Endodermal cell (in vitro differentiated cells): Measurements from ENCODE around the gene RAB1A. TPM values are rescaled to one million over a fixed set of nuclear protein-coding genes. Genes with fewer than 3 reads are reported as not detected.
"Not testable (repeated sequence)": the region's sequence is repeated elsewhere in the genome, so short reads cannot be mapped to it uniquely, and the experiment has no call there.

Experiments used
- DNase-seq: peaks from one replicate; pipeline ENCODE4 v3.0.0-alpha.2; 2017
- H3K27ac ChIP-seq: 2 replicates; pipeline ENCODE4 v1.5.1; 2013; ENCODE audit warnings: mild to moderate bottlenecking, low read depth, low read length, moderate library complexity
- H3K27me3 ChIP-seq: 2 replicates; pipeline ENCODE4 v1.6.1; 2013; ENCODE audit warnings: mild to moderate bottlenecking, low read length, moderate library complexity; ENCODE audit not compliant: insufficient read depth, control insufficient read depth, poor library complexity, severe bottlenecking
- H3K36me3 ChIP-seq: 2 replicates; pipeline ENCODE4 v1.7.0; 2013; ENCODE audit warnings: mild to moderate bottlenecking, low read length, moderate library complexity; ENCODE audit not compliant: control insufficient read depth, insufficient read depth
- H3K4me1 ChIP-seq: one replicate; pipeline ENCODE4 v1.7.0; 2013; ENCODE audit warnings: low read length; ENCODE audit not compliant: control insufficient read depth, insufficient read depth
- H3K4me3 ChIP-seq: 2 replicates; pipeline ENCODE4 v1.5.1; 2013; ENCODE audit warnings: mild to moderate bottlenecking, low read length, moderate library complexity
- H3K9ac ChIP-seq: 2 replicates; pipeline ENCODE4 v1.6.1; 2013; ENCODE audit warnings: mild to moderate bottlenecking, low read length, moderate library complexity; ENCODE audit not compliant: poor library complexity, severe bottlenecking; ENCODE audit errors: extremely low read depth
- H3K9me3 ChIP-seq: 2 replicates; pipeline ENCODE4 v1.6.1; 2013; ENCODE audit warnings: mild to moderate bottlenecking, low read length, moderate library complexity; ENCODE audit not compliant: control insufficient read depth
- H3K27ac Mint-ChIP-seq: 2 replicates; pipeline ENCODE4 v1.8.0; 2020; ENCODE audit warnings: mixed read lengths
- H3K27me3 Mint-ChIP-seq: 2 replicates; pipeline ENCODE4 v1.8.0; 2021; ENCODE audit warnings: mild to moderate bottlenecking, mixed read lengths; ENCODE audit not compliant: insufficient read depth
- H3K36me3 Mint-ChIP-seq: 2 replicates; pipeline ENCODE4 v1.8.0; 2020; ENCODE audit warnings: low read depth, mixed read lengths
- H3K4me1 Mint-ChIP-seq: 2 replicates; pipeline ENCODE4 v1.8.0; 2020; ENCODE audit warnings: mixed read lengths
- H3K4me3 Mint-ChIP-seq: 2 replicates; pipeline ENCODE4 v1.8.0; 2020; ENCODE audit warnings: mild to moderate bottlenecking, moderate library complexity, mixed read lengths
- H3K9me3 Mint-ChIP-seq: 2 replicates; pipeline ENCODE4 v1.8.0; 2020; ENCODE audit warnings: mild to moderate bottlenecking, mixed read lengths
- CTCF ChIP-seq: fragments of 200-600 bp; sonication (generic); conservative IDR thresholded peaks from 2 replicates; pipeline ENCODE4 v1.5.0; 2021; ENCODE audit warnings: antibody characterized with exemption, mild to moderate bottlenecking
- WGBS, 2 experiments: methylation state at CpG; one replicate each; pipeline versions ENCODE4 v1.1.5 to v1.1.7; 2013; ENCODE audit warnings: missing lambda C conversion rate in 2 of 2, mixed read lengths in 1 of 2; ENCODE audit not compliant: insufficient coverage in 1 of 2, insufficient read length in 1 of 2; 5-methylcytosine and 5-hydroxymethylcytosine counted together
- total RNA-seq, 2 donors: library from RNA; stranded (reverse); fragmentation: NEBNext Ultra II Directional in 1 of 2; extraction: Animal tissue kit (Norgen Biotek cat#: 25700) in 1 of 2; gene quantifications; 2 replicates in 1 of 2; 3 replicates in 1 of 2; pipeline ENCODE4 v1.2.1, GENCODE V29; 2021

Gene RAB1A
- total RNA-seq, 2 donors from 2014 or later, result 122 to 125 TPM

- Histone ChIP-seq H3K9ac (no peak overlapping the region), H3K36me3 (no peaks in the 10 kb centered on the region), H3K9me3 (no peaks in the 10 kb centered on the region), H3K27ac (no peak overlapping the region), H3K4me3 (no peak overlapping the region), H3K4me1 (no peaks in the 10 kb centered on the region), H3K27me3 (no peaks in the 10 kb centered on the region)
- Mint-ChIP-seq H3K4me3 (no peak overlapping the region), H3K27ac (no peak overlapping the region), H3K4me1 (peaks cover 30% of the 10 kb centered on the region), H3K36me3 (no peaks in the 10 kb centered on the region), H3K27me3 (no peaks in the 10 kb centered on the region), H3K9me3 (no peaks in the 10 kb centered on the region)
- DNase-seq, result no peak
- 81 to 89% methylated on average over 3 to 4 of the region's 4 CpGs for WGBS, 2 experiments
- no peak for TF ChIP-seq CTCF
Observed at GRCh38 chr2:65133626-65134025, 3.7 kb upstream of the RAB1A start.

GRCh38 chr2:65132930-65133329, 3.0 kb upstream of the RAB1A start:
- H3K4me3 Mint-ChIP-seq, DNase-seq, H3K27ac Mint-ChIP-seq: not testable (repeated sequence)

GRCh38 chr2:65130664-65131175, 814 bp upstream of the RAB1A start:
- no peak for TF ChIP-seq CTCF
- Histone ChIP-seq H3K9ac (peak overlapping the region; percentile 85), H3K4me1 (no peaks in the 10 kb centered on the region), H3K9me3 (no peaks in the 10 kb centered on the region), H3K4me3 (peak overlapping the region; percentile 90), H3K27ac (peak overlapping the region; percentile 90), H3K36me3 (no peaks in the 10 kb centered on the region), H3K27me3 (no peaks in the 10 kb centered on the region)
- no peak for DNase-seq
- WGBS, 2 experiments, result 17 to 24% methylated on average over 7 to 19 of the region's 19 CpGs
- Mint-ChIP-seq H3K9me3 (no peaks in the 10 kb centered on the region), H3K4me1 (peaks cover 35% of the 10 kb centered on the region), H3K36me3 (peaks cover 2% of the 10 kb centered on the region), H3K27me3 (no peaks in the 10 kb centered on the region), H3K27ac (peak overlapping the region; percentile 97), H3K4me3 (peak overlapping the region; percentile 96)

More at GRCh38 chr2:65132930-65133329, 3.0 kb upstream of the RAB1A start:
- H3K27me3 ChIP-seq, H3K9me3 Mint-ChIP-seq, H3K9ac ChIP-seq, H3K27ac ChIP-seq, H3K9me3 ChIP-seq, H3K4me3 ChIP-seq, H3K36me3 ChIP-seq, H3K27me3 Mint-ChIP-seq, H3K4me1 ChIP-seq, H3K36me3 Mint-ChIP-seq: not testable (repeated sequence)
- peaks cover 34% of the 10 kb centered on the region for H3K4me1 Mint-ChIP-seq
- WGBS, 2 experiments, result 91 to 95% methylated on average over 12 to 15 of the region's 15 CpGs
